Activated CD8-positive, alpha-beta memory T cell treated with anti-CD3 and anti-CD28 coated beads for 48 hours (primary cell): ENCODE data around the gene ZNF595.
"Not testable (repeated sequence)": the region's sequence is repeated elsewhere in the genome, so short reads cannot be mapped to it uniquely, and the experiment has no call there.

Experiments used
- DNase-seq, 3 experiments: peaks; one replicate each; pipeline ENCODE4 v3.0.0-alpha.2; 2020; ENCODE audit warnings: low read depth in 2 of 3, low spot score in 2 of 3

Gene ZNF595

GRCh38 chr4:52804-53479 lies at the start of gene ZNF595:
TSS of gene ZNF595 (plus strand) at chr4:53321. CDS start at chr4:53489, 168 bp downstream.
- not testable (repeated sequence) for DNase-seq

GRCh38 chr4:9937-10870 lies 42.9 kb upstream of the ZNF595 start:
- not testable (repeated sequence) for DNase-seq

- not testable (repeated sequence) for DNase-seq
Measured at GRCh38 chr4:11095-11815, 41.9 kb upstream of the ZNF595 start.

- DNase-seq = not testable (repeated sequence)
Measured at GRCh38 chr4:11816-12417, 41.2 kb upstream of the ZNF595 start.

GRCh38 chr4:18128-18527 lies 35.0 kb upstream of the ZNF595 start:
- DNase-seq = not testable (repeated sequence)

DNA sequence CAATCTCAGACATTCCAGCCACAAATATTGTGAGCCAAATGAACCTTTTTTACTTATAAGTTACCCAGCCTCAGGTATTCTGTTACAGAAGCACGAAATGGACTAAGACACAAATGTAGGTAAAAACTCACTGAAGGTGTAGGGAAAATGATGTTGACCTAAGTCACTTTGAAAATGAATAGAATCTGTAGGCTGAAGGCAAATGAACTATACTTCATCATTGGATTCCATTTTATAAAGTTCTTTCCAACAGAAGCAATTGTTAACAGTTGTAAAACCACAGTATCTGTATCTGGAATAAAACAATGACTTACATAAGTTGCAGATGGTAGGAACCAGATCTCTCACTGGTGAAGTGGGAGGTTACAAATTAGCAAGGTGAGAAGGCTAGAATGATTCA lies 34.5 kb upstream of the ZNF595 start:
- not testable (repeated sequence) for DNase-seq

DNA sequence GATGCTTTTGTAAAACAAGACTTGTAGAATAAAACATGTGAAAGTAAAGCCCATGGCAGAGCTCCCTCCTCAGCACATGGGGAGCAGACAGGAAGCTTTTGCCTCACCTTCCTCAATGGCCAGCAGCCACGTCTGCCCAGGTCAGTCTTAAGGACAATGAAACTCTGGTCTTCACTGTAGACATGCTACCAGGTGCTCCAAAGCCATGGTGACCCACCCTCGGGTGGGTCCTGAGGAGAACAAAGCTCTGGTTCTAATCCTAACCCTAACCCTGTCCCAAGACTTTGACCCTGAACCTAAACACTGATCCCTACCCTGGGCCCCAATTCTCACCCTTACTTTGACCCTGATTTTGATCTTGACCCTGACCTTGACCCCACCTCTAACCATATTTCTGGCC lies 30.2 kb upstream of the ZNF595 start:
- DNase-seq = not testable (repeated sequence)

DNA sequence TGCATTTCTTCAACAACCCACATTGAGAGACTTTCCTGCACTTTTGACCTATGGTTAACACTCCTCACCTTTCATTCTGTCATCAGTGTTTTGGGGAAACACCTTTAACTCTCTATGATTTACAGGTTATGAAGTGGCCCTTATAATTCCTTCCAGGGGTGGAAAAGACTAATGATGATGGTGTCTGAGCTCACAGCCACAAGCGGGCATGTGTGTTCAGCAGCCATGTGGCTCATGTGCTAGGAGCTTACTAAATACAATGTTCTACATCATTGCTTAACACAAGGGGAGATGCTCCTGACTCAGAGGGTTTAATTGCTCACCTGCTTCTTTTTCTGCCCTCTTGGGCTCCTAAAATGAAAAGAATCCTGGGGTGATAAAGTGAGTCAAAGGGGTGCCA lies 28.8 kb upstream of the ZNF595 start:
- DNase-seq = not testable (repeated sequence)

DNA sequence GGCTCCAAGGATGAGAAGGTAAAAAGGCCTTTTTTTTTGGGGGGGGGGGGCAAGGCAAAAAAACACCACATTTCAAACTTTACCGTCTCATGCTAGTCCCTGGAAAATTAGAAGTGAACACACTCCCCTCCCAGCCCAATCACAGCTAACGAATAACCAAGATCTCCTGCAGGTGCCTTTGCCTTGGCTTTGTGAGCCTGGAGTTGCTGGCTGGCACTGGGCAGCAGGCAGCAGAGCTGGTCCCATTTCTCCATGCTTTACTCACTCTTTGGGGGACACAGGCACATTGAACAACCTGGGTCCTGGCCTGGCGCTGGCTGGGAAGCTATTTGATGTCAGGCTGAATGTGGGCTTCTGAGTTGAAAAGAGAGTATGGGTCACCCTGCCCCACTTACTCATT lies 25.6 kb upstream of the ZNF595 start:
- not testable (repeated sequence) for DNase-seq

- DNase-seq = not testable (repeated sequence)
Measured at GRCh38 chr4:28767-29542, 24.2 kb upstream of the ZNF595 start.

- DNase-seq = not testable (repeated sequence)
Measured at GRCh38 chr4:33314-33713, 19.8 kb upstream of the ZNF595 start.

DNA sequence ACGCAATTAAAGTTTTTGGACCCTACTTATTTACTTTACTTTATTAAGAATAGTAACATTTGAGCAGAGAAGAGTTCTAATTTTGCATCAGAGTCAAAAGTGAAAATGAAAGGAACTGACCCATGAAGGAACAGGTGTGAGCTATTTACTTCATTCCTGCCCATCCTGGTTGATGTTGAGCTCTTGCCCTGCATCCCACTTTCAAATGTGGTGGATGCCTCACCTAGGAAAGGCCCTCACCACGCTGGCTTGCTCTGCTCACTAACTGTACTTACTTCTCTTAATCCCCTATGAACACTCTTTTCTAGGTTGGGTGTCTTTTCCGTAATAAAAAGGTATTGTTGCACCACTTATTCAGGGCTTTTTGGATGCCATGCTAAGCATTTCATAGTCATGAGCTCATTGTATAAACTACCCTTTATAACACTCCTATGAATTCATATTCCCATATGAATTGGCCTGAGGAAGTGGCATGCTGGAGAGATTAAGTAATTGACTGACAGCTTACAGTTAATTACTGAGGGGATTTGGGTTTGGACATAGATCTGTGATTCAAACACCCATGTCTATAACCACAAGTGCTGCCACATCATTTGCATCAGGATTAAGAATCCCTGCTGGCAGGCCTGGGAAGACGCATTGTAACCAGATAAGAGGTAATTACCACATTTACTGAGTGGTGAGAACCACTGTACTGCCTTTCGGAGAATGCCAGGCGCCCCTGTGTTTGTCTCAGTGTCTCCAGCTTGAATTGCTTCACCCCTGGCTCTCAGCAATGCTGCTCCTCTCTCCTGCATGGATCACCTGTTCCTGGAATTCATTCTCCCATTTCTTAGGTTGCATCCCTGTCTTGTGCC lies 16.3 kb upstream of the ZNF595 start:
- not testable (repeated sequence) for DNase-seq

DNA sequence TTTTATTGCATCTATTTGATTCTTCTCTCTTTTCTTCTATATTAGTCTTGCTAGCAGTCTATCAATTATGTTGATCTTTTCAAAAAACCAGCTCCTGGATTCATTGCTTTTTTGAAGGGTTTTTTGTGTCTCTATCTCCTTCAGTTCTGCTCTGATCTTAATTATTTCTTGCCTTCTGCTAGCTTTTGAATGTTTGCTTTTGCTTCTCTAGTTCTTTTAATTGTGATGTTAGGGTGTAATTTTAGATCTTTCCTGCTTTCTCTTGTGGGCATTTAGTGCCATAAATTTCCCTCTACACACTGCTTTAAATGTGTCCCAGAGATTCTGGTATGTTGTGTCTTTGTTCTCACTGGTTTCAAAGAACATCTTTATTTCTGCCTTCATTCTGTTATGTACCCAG lies 14.9 kb upstream of the ZNF595 start:
- not testable (repeated sequence) for DNase-seq

DNA sequence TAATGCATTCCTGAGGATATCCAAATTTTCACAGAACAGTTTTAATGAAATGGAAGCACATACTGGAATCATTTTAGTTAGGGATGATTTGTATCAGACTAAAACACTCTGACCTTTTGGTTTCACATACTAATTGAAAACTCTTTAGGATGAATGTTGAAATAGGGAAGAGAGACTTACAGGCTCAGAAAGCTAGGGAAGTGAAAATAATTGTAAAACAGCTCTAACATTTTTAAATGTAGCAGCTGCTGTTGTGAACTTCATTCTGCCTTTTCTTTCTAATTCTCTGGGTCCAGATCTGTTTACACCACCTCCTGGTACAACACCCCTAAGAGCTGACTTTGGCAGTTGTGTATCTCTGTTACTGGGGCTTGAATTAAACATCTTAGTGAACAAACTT lies 9.7 kb upstream of the ZNF595 start:
- not testable (repeated sequence) for DNase-seq

DNA sequence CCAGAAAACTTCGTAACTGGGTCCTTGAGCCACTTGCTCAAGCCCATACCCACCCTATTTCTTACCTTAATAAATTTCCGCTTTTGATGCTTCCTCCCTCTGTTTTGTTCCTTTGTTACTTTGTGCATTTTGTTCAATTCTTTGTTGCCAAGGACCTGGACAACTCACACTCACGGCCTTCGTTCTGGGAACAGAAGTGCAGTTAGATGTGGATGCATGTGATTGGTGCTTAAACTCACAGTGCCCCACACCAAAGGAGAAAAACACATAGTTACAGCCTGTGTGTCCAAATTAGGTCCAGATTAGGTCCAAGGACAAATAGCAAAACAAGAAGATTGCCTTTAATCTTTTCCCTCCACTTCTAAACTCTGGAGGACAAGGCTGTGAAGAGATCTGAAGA lies 1.9 kb upstream of the ZNF595 start:
- not testable (repeated sequence) for DNase-seq

GRCh38 chr4:51655-52277 lies 1.4 kb upstream of the ZNF595 start:
- DNase-seq = not testable (repeated sequence)

DNA sequence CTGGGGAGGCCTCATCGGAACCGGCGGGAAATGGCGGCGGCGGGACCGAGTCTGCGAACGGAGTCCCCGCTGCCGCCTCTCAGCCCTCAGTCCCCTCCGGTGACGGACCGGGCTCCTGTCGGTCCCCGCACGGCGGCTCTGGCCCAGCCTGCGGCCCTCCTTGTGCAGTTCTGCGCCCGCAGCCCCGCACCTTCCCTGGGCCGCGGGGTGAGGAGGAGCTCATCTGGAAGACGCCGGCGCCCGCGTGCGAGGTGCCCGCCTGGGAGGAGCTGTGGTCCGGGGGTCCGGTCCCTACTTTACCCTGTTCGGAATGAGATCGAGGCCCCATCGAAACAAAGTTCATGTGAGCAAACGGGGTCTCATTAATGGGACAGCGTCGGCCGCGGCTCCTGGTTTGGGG lies 400 bp downstream of the ZNF595 start:
- DNase-seq = not testable (repeated sequence)

GRCh38 chr4:64733-65132 lies 11.6 kb downstream of the ZNF595 start:
- DNase-seq = not testable (repeated sequence)

GRCh38 chr4:71830-72229 lies 18.7 kb downstream of the ZNF595 start:
- no peak for DNase-seq
